Keratinocyte (primary cell): ENCODE data around the gene SKI. TPM values are rescaled to one million over a fixed set of nuclear protein-coding genes. Genes with fewer than 3 reads are reported as not detected.

Source experiments
- DNase-seq: peaks from one replicate; pipeline ENCODE4 v3.0.0-alpha.2; 2011; ENCODE audit warnings: low read depth, missing footprints, low spot score
- FAIRE-seq: peaks from 2 replicates; lab custom pipeline; 2011; peaks lifted over from hg19 to GRCh38; lab: Jason Lieb, UNC
- H2AFZ ChIP-seq: 2 replicates; pipeline ENCODE4 v1.6.0; 2012; ENCODE audit warnings: low read length, control low read depth, inconsistent platforms; ENCODE audit not compliant: control insufficient read depth
- H3K27ac ChIP-seq: 2 replicates; pipeline ENCODE4 v1.5.1; 2011; ENCODE audit warnings: low read length; ENCODE audit not compliant: control insufficient read depth, insufficient read depth
- H3K27me3 ChIP-seq: 3 replicates; pipeline ENCODE4 v1.6.0; 2011; ENCODE audit warnings: low read length; ENCODE audit not compliant: control insufficient read depth, insufficient read depth; ENCODE audit errors: extremely low read depth
- H3K36me3 ChIP-seq, 2 experiments: 2 replicates in 1 of 2; 3 replicates in 1 of 2; pipeline ENCODE4 v1.5.1; 2011; ENCODE audit warnings: low read length in 2 of 2, mild to moderate bottlenecking in 1 of 2; ENCODE audit not compliant: control insufficient read depth in 2 of 2, insufficient read depth in 2 of 2; ENCODE audit errors: extremely low read depth in 1 of 2
- H3K4me1 ChIP-seq: 3 replicates; pipeline ENCODE4 v1.5.1; 2011; ENCODE audit warnings: low read length; ENCODE audit not compliant: control insufficient read depth, insufficient read depth; ENCODE audit errors: extremely low read depth
- H3K4me2 ChIP-seq: 3 replicates; pipeline ENCODE4 v1.6.0; 2011; ENCODE audit warnings: low read depth, low read length; ENCODE audit not compliant: control insufficient read depth, insufficient read depth; ENCODE audit errors: extremely low read depth
- H3K4me3 ChIP-seq, 3 experiments: fragments of 200-600 bp in 1 of 3; sonication (generic) in 1 of 3; 2 replicates in 2 of 3; 3 replicates in 1 of 3; pipeline ENCODE4 v1.5.1; 2011 to 2016; ENCODE audit warnings: low read length in 3 of 3, mild to moderate bottlenecking in 3 of 3, control low read depth in 2 of 3, inconsistent platforms in 1 of 3, low read depth in 1 of 3, mixed read lengths in 1 of 3, mixed run types in 1 of 3, moderate library complexity in 1 of 3; ENCODE audit not compliant: control insufficient read depth in 2 of 3, insufficient read depth in 2 of 3; ENCODE audit errors: extremely low read depth in 1 of 3
- H3K79me2 ChIP-seq: 2 replicates; pipeline ENCODE4 v1.6.0; 2012; ENCODE audit warnings: low read length; ENCODE audit not compliant: control insufficient read depth, insufficient read depth
- H3K9ac ChIP-seq: 3 replicates; pipeline ENCODE4 v1.6.0; 2011; ENCODE audit warnings: low read length; ENCODE audit not compliant: control insufficient read depth, insufficient read depth; ENCODE audit errors: extremely low read depth
- H3K9me1 ChIP-seq: 3 replicates; pipeline ENCODE4 v1.6.0; 2011; ENCODE audit warnings: low read length; ENCODE audit not compliant: control insufficient read depth, insufficient read depth; ENCODE audit errors: extremely low read depth
- H3K9me3 ChIP-seq: 2 replicates; pipeline ENCODE4 v1.5.1; 2012; ENCODE audit warnings: low read depth, low read length; ENCODE audit not compliant: control insufficient read depth
- H4K20me1 ChIP-seq: 3 replicates; pipeline ENCODE4 v1.6.0; 2011; ENCODE audit warnings: low read length; ENCODE audit not compliant: control insufficient read depth, insufficient read depth; ENCODE audit errors: extremely low read depth
- EZH2 ChIP-seq: IDR thresholded peaks from one replicate; pipeline ENCODE4 v1.6.1; 2012; ENCODE audit warnings: inconsistent platforms, mild to moderate bottlenecking, low read length, moderate library complexity
- dilution Hi-C: fragments of 300-500 bp; cut with MboI; formaldehyde crosslinking; loops from one replicate; pipeline ENCODE4 v1.7.0; 2020; ENCODE audit warnings: low sequenced_read_pairs; ENCODE audit not compliant: extremely low pct_ligation_motif_present
- polyA plus RNA-seq, 5 experiments: library from polyadenylated mRNA; depleted of rRNA in 3 of 5; stranded (reverse) in 3 of 5; stranded (forward) in 1 of 5; unstranded in 1 of 5; fragments of >200 nt; gene quantifications; 1 replicate in 1 of 5; 2 replicates in 3 of 5; 3 replicates in 1 of 5; pipeline versions ENCODE4 v1.2.1 to v1.2.3, GENCODE V29; 2011 to 2012; ENCODE audit warnings: missing spikeins in 2 of 5, low read depth in 1 of 5, low replicate concordance in 1 of 5
- TF ChIP-seq, protein P1 (sequence below), 3 experiments: IDR thresholded peaks in 1 of 3; conservative IDR thresholded peaks in 1 of 3; optimal IDR thresholded peaks in 1 of 3; 2 replicates in 2 of 3; 3 replicates in 1 of 3; pipeline versions ENCODE3 to v1.5.1; 2011; ENCODE audit warnings: low read length in 3 of 3, mild to moderate bottlenecking in 3 of 3, moderate library complexity in 2 of 3, control low read depth in 1 of 3, inconsistent platforms in 1 of 3; ENCODE audit not compliant: insufficient read depth in 2 of 3; ENCODE audit errors: extremely low read depth in 1 of 3

The SKI gene
- polyA plus RNA-seq, 1 donor (not counting 4 experiments of a cell fraction or from before 2014, with no cell fraction given) = 4.8 TPM

DNA sequence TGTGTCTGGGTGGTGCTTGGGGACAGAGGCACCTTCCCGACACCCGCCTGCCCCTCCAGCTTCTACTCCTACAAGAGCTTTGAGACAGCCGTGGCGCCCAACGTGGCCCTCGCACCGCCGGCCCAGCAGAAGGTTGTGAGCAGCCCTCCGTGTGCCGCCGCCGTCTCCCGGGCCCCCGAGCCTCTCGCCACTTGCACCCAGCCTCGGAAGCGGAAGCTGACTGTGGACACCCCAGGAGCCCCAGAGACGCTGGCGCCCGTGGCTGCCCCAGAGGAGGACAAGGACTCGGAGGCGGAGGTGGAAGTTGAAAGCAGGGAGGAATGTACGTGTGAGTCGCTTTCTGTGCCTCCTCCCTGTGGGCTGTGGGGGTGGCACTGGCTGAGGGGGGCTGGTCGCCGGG lies 75.7 kb downstream of the SKI start:
- dilution Hi-C loops = no loop called here
- H2AFZ ChIP-seq = no peak overlapping the region
- no peaks in the 10 kb centered on the region for H3K9me3 ChIP-seq
- H3K36me3 ChIP-seq = peaks cover 12 to 25% of the 10 kb centered on the region in 2 experiments
- no peak for TF ChIP-seq EZH2
- TF ChIP-seq, protein P1, sequence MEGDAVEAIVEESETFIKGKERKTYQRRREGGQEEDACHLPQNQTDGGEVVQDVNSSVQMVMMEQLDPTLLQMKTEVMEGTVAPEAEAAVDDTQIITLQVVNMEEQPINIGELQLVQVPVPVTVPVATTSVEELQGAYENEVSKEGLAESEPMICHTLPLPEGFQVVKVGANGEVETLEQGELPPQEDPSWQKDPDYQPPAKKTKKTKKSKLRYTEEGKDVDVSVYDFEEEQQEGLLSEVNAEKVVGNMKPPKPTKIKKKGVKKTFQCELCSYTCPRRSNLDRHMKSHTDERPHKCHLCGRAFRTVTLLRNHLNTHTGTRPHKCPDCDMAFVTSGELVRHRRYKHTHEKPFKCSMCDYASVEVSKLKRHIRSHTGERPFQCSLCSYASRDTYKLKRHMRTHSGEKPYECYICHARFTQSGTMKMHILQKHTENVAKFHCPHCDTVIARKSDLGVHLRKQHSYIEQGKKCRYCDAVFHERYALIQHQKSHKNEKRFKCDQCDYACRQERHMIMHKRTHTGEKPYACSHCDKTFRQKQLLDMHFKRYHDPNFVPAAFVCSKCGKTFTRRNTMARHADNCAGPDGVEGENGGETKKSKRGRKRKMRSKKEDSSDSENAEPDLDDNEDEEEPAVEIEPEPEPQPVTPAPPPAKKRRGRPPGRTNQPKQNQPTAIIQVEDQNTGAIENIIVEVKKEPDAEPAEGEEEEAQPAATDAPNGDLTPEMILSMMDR (optimal IDR thresholded peaks at IDR 0.05 in 1 of 3, IDR thresholded peaks at IDR 0.05 in 1 of 3, conservative IDR thresholded peaks at IDR 0.05 in 1 of 3; ENCODE audit: extremely low read depth in 1 of 3, insufficient read depth in 2 of 3, low read length in 3 of 3) = no peak
- FAIRE-seq = no peak
- H3K4me1 ChIP-seq = peaks cover 12% of the 10 kb centered on the region
- peaks cover 23% of the 10 kb centered on the region for H4K20me1 ChIP-seq
- H3K27ac ChIP-seq = no peak overlapping the region
- H3K4me3 ChIP-seq = no peak overlapping the region
- H3K27me3 ChIP-seq = no peaks in the 10 kb centered on the region
- peaks cover 6% of the 10 kb centered on the region for H3K9me1 ChIP-seq
- H3K9ac ChIP-seq = no peak overlapping the region
- H3K79me2 ChIP-seq = peaks cover 40% of the 10 kb centered on the region
- DNase-seq = no peak
- H3K4me2 ChIP-seq = no peak overlapping the region

- DNase-seq = no peak
- TF ChIP-seq, protein P1 (optimal IDR thresholded peaks at IDR 0.05 in 1 of 3, IDR thresholded peaks at IDR 0.05 in 1 of 3, conservative IDR thresholded peaks at IDR 0.05 in 1 of 3; ENCODE audit: extremely low read depth in 1 of 3, insufficient read depth in 2 of 3, low read length in 3 of 3) = no peak
- TF ChIP-seq EZH2 = no peak
- Histone ChIP-seq H3K27ac (no peak overlapping the region), H3K9me3 (no peaks in the 10 kb centered on the region), H2AFZ (no peak overlapping the region), H3K36me3 (peaks cover 12 to 25% of the 10 kb centered on the region in 2 experiments), H3K27me3 (no peaks in the 10 kb centered on the region), H4K20me1 (peaks cover 18% of the 10 kb centered on the region), H3K4me1 (peaks cover 8% of the 10 kb centered on the region), H3K4me2 (no peak overlapping the region), H3K9me1 (peaks cover 6% of the 10 kb centered on the region), H3K9ac (no peak overlapping the region), H3K4me3 (no peak overlapping the region), H3K79me2 (peaks cover 35% of the 10 kb centered on the region)
- no peak for FAIRE-seq
- dilution Hi-C loops = no loop called here
Observed at GRCh38 chr1:2304282-2304681, 76.2 kb downstream of the SKI start.
